Measurements from ENCODE around the gene C1QTNF8. TPM values are rescaled to one million over a fixed set of nuclear protein-coding genes. Genes with fewer than 3 reads are reported as not detected.

The C1QTNF8 gene
- total and polyA plus RNA-seq, 2 of the 13 experiments (the other 11 are each of a cell fraction or from before 2014, with no cell fraction given), result 0.09 TPM; not detected in 1

GRCh38 chr16:1120577-1120941 is 24.5 kb upstream of the C1QTNF8 start:
- ATAC-seq (no peak), FAIRE-seq (no peak), DNase-seq (ENCODE audit: low spot score) (no peak)
- Histone ChIP-seq H2AFZ (ENCODE audit: low read length) (no peak overlapping the region), H3K79me2 (ENCODE audit: insufficient read depth, low read length) (no peaks in the 10 kb centered on the region), H4K20me1 (ENCODE audit: insufficient read depth, low read length) (0 out of 2 replicates have a peak, but pooled peaks cover 3% of the 10 kb centered on the region), H3K4me3 (replicated peaks in 1 of 3; ENCODE audit: insufficient read depth in 1 of 3, low read depth in 2 of 3, low read length in 3 of 3) (no peak overlapping the region), H3K4me1 (ENCODE audit: insufficient read depth, low read length) (no peaks in the 10 kb centered on the region), H3K27ac (ENCODE audit: extremely low read length, insufficient read depth, low read length) (no peak overlapping the region), H3K9ac (ENCODE audit: insufficient read depth, low read depth, low read length) (no peak overlapping the region), H3K27me3 (ENCODE audit: control insufficient read depth in 1 of 2, insufficient read depth in 2 of 2, low read length in 2 of 2) (peaks cover 33 to 76% of the 10 kb centered on the region in 2 experiments; a peak in 4 of 5 replicates), H3K9me3 (ENCODE audit: low read length) (no peaks in the 10 kb centered on the region), H3K4me2 (ENCODE audit: low read depth, low read length) (no peak overlapping the region), H3K36me3 (replicated peaks in 1 of 2; ENCODE audit: control insufficient read depth in 1 of 2, insufficient read depth in 2 of 2, low read length in 2 of 2) (no peaks in the 10 kb centered on the region)
- intact Hi-C loops (cut with micrococcal nuclease; ENCODE audit: unreplicated experiment), result no loop called here
- BruUV-seq (replicated peaks), result no TSS peak
- ChIA-PET POLR2A (interaction anchor here (0.6 kb wide), 1 partner anchor 27 kb away, joined by 4 read pairs; no protein-coding TSS in a partner anchor), CTCF (ENCODE audit: low intra/inter-chr PET ratio, low total read pairs) (no interaction called here)
- WGBS (ENCODE audit: low lambda C conversion rate), result 0% methylated on average over 1 of the region's 22 CpGs
- TF ChIP-seq PHB2 (IDR thresholded peaks at IDR 0.05; ENCODE audit: partially characterized antibody) (no peak), ZNF691 (CRISPR knock-in tag; IDR thresholded peaks at IDR 0.05; ENCODE audit: borderline replicate concordance, low read depth) (no peak), ZNF790 (CRISPR knock-in tag; IDR thresholded peaks at IDR 0.05; ENCODE audit: borderline replicate concordance) (no peak), SP2 (CRISPR knock-in tag; IDR thresholded peaks at IDR 0.05) (no peak), ZNF230 (CRISPR knock-in tag; IDR thresholded peaks at IDR 0.05) (no peak), ZNF549 (CRISPR knock-in tag; IDR thresholded peaks at IDR 0.05) (no peak), ZBTB8A (CRISPR knock-in tag; IDR thresholded peaks at IDR 0.05; ENCODE audit: borderline replicate concordance, low read depth) (no peak), PRMT3 (CRISPR knock-in tag; IDR thresholded peaks at IDR 0.05; ENCODE audit: borderline replicate concordance, low read depth) (no peak), ZKSCAN5 (CRISPR knock-in tag; IDR thresholded peaks at IDR 0.05) (no peak), GTF3A (CRISPR knock-in tag; conservative IDR thresholded peaks at IDR 0.05) (no peak), ZNF281 (CRISPR knock-in tag; IDR thresholded peaks at IDR 0.05; ENCODE audit: borderline replicate concordance) (no peak), ZNF142 (CRISPR knock-in tag; IDR thresholded peaks at IDR 0.05) (no peak)
- in situ Hi-C loops (cut with HindIII; ENCODE audit: extremely low pct_ligation_motif_present, low pct_unique_long_range_greater_than_20kb), result no loop called here
